Skeletal muscle tissue (tissue), 4 donors: ENCODE data around the gene FEM1B. TPM values are rescaled to one million over a fixed set of nuclear protein-coding genes. Genes with fewer than 3 reads are reported as not detected.

Source experiments
- H3K27ac ChIP-seq: one replicate; pipeline ENCODE4 v1.7.0; 2013; ENCODE audit warnings: mild to moderate bottlenecking, low read depth, low read length, inconsistent platforms
- H3K27me3 ChIP-seq, 3 donors: one replicate each; pipeline ENCODE4 v1.7.0; 2013; ENCODE audit warnings: low read length in 3 of 3; ENCODE audit not compliant: control insufficient read depth in 3 of 3, insufficient read depth in 3 of 3
- H3K36me3 ChIP-seq, 3 donors: one replicate each; pipeline ENCODE4 v1.7.0; 2013; ENCODE audit warnings: low read length in 3 of 3; ENCODE audit not compliant: control insufficient read depth in 3 of 3, insufficient read depth in 3 of 3
- H3K4me1 ChIP-seq, 3 donors: one replicate each; pipeline ENCODE4 v1.7.0; 2013; ENCODE audit warnings: low read length in 3 of 3, mild to moderate bottlenecking in 3 of 3; ENCODE audit not compliant: control insufficient read depth in 3 of 3, insufficient read depth in 3 of 3
- H3K4me3 ChIP-seq, 3 donors: one replicate each; pipeline ENCODE4 v1.7.0; 2013; ENCODE audit warnings: low read length in 3 of 3
- H3K9ac ChIP-seq, 3 donors: one replicate each; pipeline ENCODE4 v1.7.0; 2013; ENCODE audit warnings: low read length in 3 of 3, mild to moderate bottlenecking in 3 of 3, moderate library complexity in 2 of 3, low read depth in 1 of 3
- H3K9me3 ChIP-seq, 3 donors: one replicate each; pipeline ENCODE4 v1.7.0; 2013; ENCODE audit warnings: low read length in 3 of 3; ENCODE audit not compliant: control insufficient read depth in 3 of 3
- total RNA-seq: library from RNA; depleted of rRNA; stranded (reverse); fragments of >200 nt; gene quantifications from one replicate; pipeline ENCODE4 v1.2.3, GENCODE V29; 2014
- donor health status: Osteomylitis.

Gene FEM1B
- total RNA-seq, 1 donor from 2014 or later = 42.8 TPM

GRCh38 chr15:68283401-68283800, 5.9 kb downstream of the FEM1B start:
- H3K4me1 ChIP-seq = peaks cover 43 to 58% (median 44%) of the 10 kb centered on the region in 3 donors
- no peaks in the 10 kb centered on the region for H3K9me3 ChIP-seq
- H3K9ac ChIP-seq = no peak overlapping the region
- no peak overlapping the region for H3K4me3 ChIP-seq
- no peak overlapping the region for H3K27ac ChIP-seq
- H3K36me3 ChIP-seq = peaks cover 0 to 6% (median 4%) of the 10 kb centered on the region in 3 donors
- no peaks in the 10 kb centered on the region for H3K27me3 ChIP-seq

- H3K4me3 ChIP-seq = no peak overlapping the region
- no peak overlapping the region for H3K27ac ChIP-seq
- no peaks in the 10 kb centered on the region for H3K9me3 ChIP-seq
- H3K27me3 ChIP-seq = no peaks in the 10 kb centered on the region
- peaks cover 38 to 56% (median 44%) of the 10 kb centered on the region in 3 donors for H3K4me1 ChIP-seq
- no peak overlapping the region for H3K9ac ChIP-seq
- peaks cover 1 to 9% (median 8%) of the 10 kb centered on the region in 3 donors for H3K36me3 ChIP-seq
Measured at GRCh38 chr15:68284616-68285258, 7.2 kb downstream of the FEM1B start.

- Histone ChIP-seq H3K9me3 (no peaks in the 10 kb centered on the region), H3K4me1 (peaks cover 31 to 56% (median 40%) of the 10 kb centered on the region in 3 donors), H3K9ac (no peak overlapping the region), H3K27ac (no peak overlapping the region), H3K27me3 (no peaks in the 10 kb centered on the region), H3K4me3 (no peak overlapping the region), H3K36me3 (peaks cover 8 to 15% (median 14%) of the 10 kb centered on the region in 3 donors)
Measured at GRCh38 chr15:68285259-68285980, 7.9 kb downstream of the FEM1B start.

- no peak overlapping the region for H3K27ac ChIP-seq
- H3K4me1 ChIP-seq = peaks cover 23 to 53% (median 37%) of the 10 kb centered on the region in 3 donors
- peaks cover 13 to 24% (median 18%) of the 10 kb centered on the region in 3 donors for H3K36me3 ChIP-seq
Measured at GRCh38 chr15:68286256-68286655, 8.7 kb downstream of the FEM1B start.

GRCh38 chr15:68289057-68289456, 11.5 kb downstream of the FEM1B start:
- peaks cover 15 to 43% (median 29%) of the 10 kb centered on the region in 3 donors for H3K4me1 ChIP-seq
- peaks cover 13 to 24% (median 18%) of the 10 kb centered on the region in 3 donors for H3K36me3 ChIP-seq
- no peak overlapping the region for H3K9ac ChIP-seq
- H3K4me3 ChIP-seq = no peak overlapping the region
- H3K27ac ChIP-seq = no peak overlapping the region
- H3K9me3 ChIP-seq = no peaks in the 10 kb centered on the region
- no peaks in the 10 kb centered on the region for H3K27me3 ChIP-seq

More at GRCh38 chr15:68286256-68286655, 8.7 kb downstream of the FEM1B start:
- no peaks in the 10 kb centered on the region for H3K9me3 ChIP-seq
- peak overlapping the region in 1 of 3 donors; percentile 20 for H3K9ac ChIP-seq
- no peak overlapping the region for H3K4me3 ChIP-seq
- no peaks in the 10 kb centered on the region for H3K27me3 ChIP-seq

GRCh38 chr15:68289621-68290352, 12.2 kb downstream of the FEM1B start:
- Histone ChIP-seq H3K36me3 (peaks cover 13 to 20% (median 15%) of the 10 kb centered on the region in 3 donors), H3K9me3 (no peaks in the 10 kb centered on the region), H3K27ac (no peak overlapping the region), H3K9ac (no peak overlapping the region), H3K4me1 (peaks cover 15 to 39% (median 28%) of the 10 kb centered on the region in 3 donors), H3K4me3 (peak overlapping the region in 1 of 3 donors; percentile 6), H3K27me3 (no peaks in the 10 kb centered on the region)

- Histone ChIP-seq H3K4me3 (no peak overlapping the region), H3K27me3 (no peaks in the 10 kb centered on the region), H3K9ac (no peak overlapping the region), H3K4me1 (peaks cover 15 to 35% (median 23%) of the 10 kb centered on the region in 3 donors), H3K27ac (no peak overlapping the region), H3K9me3 (no peaks in the 10 kb centered on the region), H3K36me3 (peaks cover 13 to 23% (median 13%) of the 10 kb centered on the region in 3 donors)
Measured at GRCh38 chr15:68290715-68291114, 13.2 kb downstream of the FEM1B start.

GRCh38 chr15:68292157-68292781, 14.7 kb downstream of the FEM1B start:
- peaks cover 13 to 23% (median 13%) of the 10 kb centered on the region in 3 donors for H3K36me3 ChIP-seq
- peaks cover 10 to 32% (median 21%) of the 10 kb centered on the region in 3 donors for H3K4me1 ChIP-seq
- no peaks in the 10 kb centered on the region for H3K27me3 ChIP-seq
- no peak overlapping the region for H3K27ac ChIP-seq
- H3K9me3 ChIP-seq = no peaks in the 10 kb centered on the region
- no peak overlapping the region for H3K4me3 ChIP-seq
- no peak overlapping the region for H3K9ac ChIP-seq

- peaks cover 13 to 27% (median 16%) of the 10 kb centered on the region in 3 donors for H3K36me3 ChIP-seq
- H3K27ac ChIP-seq = no peak overlapping the region
- H3K4me1 ChIP-seq = peaks cover 6 to 27% (median 16%) of the 10 kb centered on the region in 3 donors
Measured at GRCh38 chr15:68292967-68293366, 15.4 kb downstream of the FEM1B start.

More at GRCh38 chr15:68292967-68293366, 15.4 kb downstream of the FEM1B start:
- Histone ChIP-seq H3K9me3 (no peaks in the 10 kb centered on the region), H3K9ac (no peak overlapping the region), H3K27me3 (no peaks in the 10 kb centered on the region), H3K4me3 (no peak overlapping the region)
